ENCODE measurements around the gene TAS2R39.
A peak's percentile ranks its signal among the peaks of the same experiment; 100 is the strongest.
"Not testable (repeated sequence)": the region's sequence is repeated elsewhere in the genome, so short reads cannot be mapped to it uniquely, and the experiment has no call there.

The TAS2R39 gene

DNA sequence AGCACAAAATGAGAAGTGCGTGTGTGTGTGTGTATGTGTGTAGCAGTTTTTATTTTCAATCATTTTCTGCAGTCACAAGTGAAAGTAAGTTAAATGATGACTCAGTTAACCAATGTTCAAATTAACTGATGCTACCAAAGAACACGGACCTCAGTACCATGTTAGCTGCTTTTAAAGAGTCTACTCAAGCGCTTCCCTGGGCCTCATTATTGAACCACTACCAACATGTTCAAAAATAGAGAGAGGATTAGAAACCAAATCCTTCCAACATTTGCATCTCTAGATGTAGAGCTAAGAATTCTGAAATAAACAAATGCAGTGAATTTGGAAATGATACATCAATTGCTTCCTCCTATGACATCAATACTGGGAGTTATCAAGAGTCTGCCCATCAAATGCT lies at the start of gene TAS2R39:
TAS2R39 (plus strand) TSS at position 396 of the 400 bp plus-strand sequence; CDS start at position 396, 0 bp downstream.
- intact Hi-C loops (cut with DNase I): no loop called here
- DNase-seq: no peak

DNA sequence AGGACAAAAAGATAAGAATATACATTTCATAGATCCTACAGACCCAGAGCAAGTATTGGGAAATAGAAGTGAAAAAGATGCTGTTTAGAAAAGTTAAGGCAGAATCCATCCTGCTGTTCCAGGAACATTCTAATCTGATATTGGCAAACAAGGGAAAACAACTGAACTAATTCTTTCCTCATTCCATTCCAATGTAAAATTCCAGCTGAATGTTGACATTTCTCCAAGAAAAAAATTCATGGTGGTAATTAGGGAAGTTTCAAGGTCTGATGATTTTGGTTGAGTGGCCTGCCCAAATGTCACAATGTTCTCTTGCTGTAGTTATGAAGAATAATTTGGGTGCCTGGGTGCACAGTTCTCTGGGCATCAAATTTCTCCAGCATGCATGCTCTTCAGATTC lies 36.1 kb upstream of the TAS2R39 start:
- no peak for DNase-seq
- intact Hi-C loops (cut with DNase I): no loop called here

DNA sequence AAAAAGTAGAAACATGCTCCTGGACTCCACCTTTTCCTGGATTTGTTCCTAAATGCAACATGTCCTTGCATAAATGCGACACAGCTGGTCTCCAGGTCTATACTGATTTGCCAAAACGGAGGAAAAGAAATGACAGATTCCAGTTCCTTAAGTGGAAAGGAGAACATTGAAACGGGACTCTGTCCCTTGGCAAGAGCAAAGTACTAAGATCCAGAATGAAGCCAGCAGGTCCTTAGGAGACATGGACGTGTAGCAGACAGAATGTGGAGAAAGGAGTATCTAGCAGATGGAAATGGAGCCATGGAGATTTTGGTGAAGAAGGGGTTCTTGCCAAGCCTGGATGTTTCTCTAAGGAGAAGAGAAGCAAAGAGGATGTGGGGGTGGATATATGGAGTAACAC lies 35.2 kb upstream of the TAS2R39 start:
- intact Hi-C loops (cut with DNase I): no loop called here
- DNase-seq: no peak

DNA sequence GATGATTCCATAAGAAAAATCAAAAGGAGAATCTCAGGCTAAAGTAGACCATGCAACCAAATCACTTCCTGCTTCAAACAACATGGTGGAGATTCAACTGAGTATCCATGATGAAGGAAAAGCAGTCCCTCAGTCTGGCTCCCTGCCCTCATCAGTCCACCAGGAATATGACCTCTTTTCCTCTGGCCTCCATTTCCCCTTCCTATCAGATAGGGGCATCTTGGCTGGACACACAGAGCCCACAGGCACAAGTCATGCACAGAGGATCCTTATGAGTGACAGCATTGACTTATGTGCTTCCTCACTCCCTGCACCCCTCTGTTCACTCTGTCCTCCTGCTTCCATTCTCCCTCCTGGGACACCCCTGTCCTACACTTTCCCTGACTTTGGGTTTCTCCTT lies 34.6 kb upstream of the TAS2R39 start:
- DNase-seq: no peak
- intact Hi-C loops (cut with DNase I): no loop called here

DNA sequence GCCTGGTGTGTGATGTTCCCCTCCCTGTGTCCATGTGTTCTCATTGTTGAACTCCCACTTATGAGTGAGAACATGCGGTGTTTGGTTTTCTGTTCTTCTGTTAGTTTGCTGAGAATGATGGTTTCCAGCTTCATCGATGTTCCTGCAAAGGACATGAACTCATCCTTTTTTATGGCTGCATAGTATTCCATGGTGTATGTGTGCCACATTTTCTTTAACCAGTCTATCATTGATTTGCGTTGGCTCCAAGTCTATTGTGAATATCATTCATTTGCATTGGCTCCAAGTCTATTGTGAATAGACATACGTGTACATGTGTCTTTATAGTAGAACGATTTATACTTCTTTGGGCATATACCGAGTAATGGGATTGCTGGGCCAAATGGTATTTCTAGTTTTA lies 32.5 kb upstream of the TAS2R39 start:
- intact Hi-C loops (cut with DNase I): not testable (repeated sequence)

DNA sequence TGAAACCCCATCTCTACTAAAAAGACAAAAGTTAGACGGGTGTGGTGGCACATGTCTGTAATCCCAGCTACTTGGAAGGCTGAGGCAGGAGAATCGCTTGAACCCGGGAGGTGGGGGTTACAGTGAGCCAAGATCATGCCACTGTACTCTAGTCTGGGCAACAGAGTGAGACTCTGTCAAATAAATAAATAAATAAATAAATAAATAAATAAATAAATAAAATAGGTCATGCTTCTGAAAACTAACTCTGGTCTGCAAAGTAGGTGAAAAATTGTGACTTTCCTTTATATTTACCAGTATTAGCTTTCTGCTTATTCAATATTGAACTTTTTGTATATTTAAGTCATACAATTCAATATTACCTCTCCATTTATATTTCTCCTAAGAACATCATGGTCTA lies 24.6 kb upstream of the TAS2R39 start:
- intact Hi-C loops (cut with DNase I); DNase-seq: not testable (repeated sequence)

More for the DNA sequence above, 32.5 kb upstream of the TAS2R39 start:
- not testable (repeated sequence) for DNase-seq

DNA sequence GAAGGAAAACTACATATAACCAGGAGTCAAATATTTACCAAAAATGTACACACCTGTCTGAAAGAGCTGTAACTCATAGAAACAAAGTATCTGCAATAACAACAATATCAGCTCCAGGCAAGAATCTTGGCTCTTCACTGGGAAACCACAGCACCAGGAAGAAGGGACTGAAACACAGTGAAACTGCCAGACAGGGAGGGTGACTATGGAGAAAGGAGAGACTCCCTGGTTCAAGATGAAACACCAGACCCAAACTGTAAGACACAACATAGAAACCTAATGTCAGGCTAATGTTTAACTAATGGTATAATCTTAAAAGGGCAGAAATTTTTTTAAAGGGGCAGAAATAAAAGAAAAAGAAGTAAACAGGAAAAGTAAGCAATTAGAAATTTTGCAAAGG lies 11.5 kb upstream of the TAS2R39 start:
- intact Hi-C loops (cut with DNase I): no loop called here
- DNase-seq: no peak

DNA sequence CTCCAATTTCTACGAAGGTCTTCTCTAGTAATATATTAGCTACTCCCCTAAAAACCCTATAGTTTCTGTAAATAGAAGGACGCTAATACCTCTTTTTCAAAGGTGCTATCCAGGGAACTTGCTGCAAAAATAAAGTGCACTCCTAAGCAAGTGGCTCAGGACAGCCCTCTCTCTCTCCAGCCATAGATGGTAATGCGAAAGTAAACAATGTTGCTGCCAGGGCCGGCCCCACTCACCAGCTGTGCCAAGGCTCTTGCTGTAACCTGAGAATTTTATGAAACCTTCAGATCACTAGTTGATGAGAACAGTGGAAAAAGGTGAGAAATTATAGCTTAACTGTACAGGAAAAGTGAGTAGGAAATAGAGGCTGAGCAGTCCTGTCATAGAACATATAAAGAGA lies 10.9 kb upstream of the TAS2R39 start:
- DNase-seq: no peak

DNA sequence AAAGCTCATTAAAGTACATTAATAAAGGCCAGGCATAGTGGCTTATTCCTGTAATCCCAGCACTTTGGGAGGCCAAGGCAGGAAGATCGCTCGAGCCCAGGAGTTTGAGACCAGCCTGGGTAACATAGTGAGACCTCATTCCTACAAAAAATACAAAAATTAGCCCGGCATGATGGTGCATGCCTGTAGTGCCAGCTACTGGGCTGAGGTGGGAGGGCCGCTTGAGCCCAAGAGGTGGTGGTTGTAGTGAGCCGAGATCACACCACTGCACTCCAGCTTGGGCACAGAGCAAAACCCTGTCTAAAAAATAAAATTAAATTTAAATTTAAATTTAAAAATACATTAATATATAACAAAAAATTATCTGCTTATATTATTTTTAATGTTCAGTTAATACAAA lies 7.1 kb upstream of the TAS2R39 start:
- no peak for DNase-seq
- intact Hi-C loops (cut with DNase I): no loop called here

More for the DNA sequence above, 10.9 kb upstream of the TAS2R39 start:
- intact Hi-C loops (cut with DNase I): no loop called here

DNA sequence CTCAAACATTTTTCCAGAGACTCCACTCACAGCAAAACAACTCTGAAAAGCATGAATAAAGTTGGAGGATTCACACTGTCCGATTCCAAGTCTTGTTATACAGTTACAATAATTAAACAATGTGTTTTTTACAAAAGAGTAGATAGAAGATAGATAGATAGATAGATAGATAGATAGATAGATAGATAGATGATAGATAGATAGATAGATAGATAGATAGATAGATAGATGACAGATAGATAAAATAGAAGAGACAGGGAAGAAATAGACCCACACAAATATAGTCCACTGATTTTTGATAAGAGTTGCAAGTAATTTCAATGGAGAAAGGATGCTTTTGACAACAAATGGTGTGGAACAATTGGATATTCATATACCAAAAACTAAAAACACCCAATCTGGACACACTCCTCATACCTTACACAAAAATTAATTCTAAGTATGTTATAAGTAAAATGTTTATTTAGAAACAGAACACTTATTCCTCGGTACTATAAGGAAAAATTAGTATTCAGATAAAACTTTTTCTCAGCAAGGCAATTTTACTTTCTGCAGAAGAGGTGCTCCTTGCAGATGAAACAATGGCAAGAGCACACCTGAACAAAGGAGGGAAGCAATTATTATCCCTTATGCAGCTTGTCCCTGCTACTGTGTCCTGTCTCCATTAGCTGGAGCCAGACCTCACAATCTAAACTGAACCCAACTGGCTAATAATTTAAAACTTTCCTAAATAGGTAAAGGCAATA lies 5.7 kb upstream of the TAS2R39 start:
- no peak for DNase-seq
- intact Hi-C loops (cut with DNase I): no loop called here

DNA sequence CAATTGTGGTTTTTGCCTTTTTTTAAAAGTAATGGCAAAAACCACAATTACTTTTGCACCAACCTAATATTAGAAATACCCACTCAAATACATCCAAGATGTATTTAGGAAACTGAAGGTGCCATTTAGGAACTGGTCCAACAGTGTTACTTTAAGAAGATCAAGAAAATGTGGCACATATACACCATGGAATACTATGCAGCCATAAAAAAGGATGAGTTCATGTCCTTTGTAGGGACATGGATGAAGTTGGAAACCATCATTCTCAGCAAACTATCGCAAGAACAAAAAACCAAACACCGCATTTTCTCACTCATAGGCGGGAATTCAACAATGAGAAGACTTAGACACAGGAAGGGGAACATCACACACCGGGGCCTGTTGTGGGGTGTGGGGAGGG lies 2.4 kb upstream of the TAS2R39 start:
- intact Hi-C loops (cut with DNase I); DNase-seq: not testable (repeated sequence)

DNA sequence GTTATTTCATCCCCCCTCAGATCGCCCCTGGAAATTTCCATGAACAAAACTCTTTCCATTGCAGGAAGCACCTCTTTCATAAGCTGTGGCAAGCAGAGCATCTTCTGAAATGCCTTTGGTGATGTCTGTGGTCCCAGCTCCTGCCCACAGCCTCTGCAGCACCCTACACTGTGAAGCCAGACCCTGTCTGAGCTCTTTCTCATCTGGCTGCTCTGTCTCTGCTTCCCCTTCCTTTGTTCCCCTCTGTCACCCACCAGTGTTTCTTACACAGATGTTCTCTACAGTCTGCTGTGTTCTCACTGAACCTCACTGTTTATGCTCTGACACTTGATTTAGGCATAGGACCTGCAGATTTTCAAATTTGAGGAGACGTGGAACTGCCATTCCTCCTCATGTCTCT lies 1.9 kb upstream of the TAS2R39 start:
- DNase-seq: no peak
- intact Hi-C loops (cut with DNase I): no loop called here

DNA sequence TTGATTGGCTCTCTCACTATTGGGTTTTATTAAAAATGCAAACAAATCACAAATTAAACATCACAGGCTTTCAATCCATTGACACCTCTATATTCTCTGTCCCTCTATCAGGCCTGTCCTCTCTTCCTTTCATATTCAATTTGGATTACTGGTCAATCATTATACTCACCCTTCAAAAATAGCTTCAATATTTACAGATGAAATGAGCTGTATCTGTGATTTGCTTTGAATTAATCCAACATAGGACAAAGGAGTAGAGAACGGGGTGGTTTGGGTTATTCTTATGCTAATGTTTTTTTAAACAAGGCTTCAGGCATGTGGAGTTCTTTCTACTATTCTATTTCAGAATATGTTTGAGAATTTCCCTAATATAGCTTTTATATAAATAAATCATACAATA lies 2.3 kb downstream of the TAS2R39 start:
- intact Hi-C loops (cut with DNase I): no loop called here
- no peak for DNase-seq

DNA sequence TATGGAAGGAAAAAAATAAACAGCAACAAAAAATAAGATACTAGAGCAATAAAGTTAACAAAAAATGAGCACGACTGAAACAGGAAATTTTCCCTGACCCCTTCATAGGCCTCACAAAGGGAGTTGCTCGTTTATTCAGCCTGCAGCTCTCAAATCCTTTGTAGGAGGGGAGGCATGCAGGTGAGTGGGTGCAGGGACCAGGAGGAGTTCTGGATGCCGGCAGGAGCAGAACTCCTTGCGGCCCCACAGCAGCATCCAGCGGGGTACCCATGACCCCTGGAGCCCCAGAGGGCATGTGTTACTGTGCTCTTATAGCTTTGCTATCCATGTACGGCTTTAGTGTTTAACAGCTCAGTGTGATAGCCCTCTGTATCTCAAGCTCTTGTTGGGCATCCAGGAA lies 5.8 kb downstream of the TAS2R39 start:
- no peak for DNase-seq
- intact Hi-C loops (cut with DNase I): no loop called here

DNA sequence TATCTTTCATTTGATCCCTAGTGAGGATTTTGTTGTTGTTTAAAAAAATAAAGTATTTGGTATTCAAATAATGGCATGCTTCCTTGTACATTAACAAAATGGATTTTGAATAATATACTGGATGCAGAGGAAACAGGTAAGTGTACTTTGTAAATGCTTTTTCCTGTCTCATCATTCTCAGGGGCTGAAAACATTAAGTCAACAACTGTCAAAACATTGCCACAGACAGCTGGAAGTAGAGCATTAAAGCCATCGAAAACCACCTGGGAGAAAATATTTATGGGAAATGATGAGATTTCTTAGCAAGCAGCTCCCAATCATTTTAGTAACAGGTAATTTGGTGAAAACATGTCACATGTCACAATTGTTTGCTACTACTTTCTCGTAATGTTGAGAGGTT lies 10.7 kb downstream of the TAS2R39 start:
- no peak for DNase-seq
- intact Hi-C loops (cut with DNase I): no loop called here

DNA sequence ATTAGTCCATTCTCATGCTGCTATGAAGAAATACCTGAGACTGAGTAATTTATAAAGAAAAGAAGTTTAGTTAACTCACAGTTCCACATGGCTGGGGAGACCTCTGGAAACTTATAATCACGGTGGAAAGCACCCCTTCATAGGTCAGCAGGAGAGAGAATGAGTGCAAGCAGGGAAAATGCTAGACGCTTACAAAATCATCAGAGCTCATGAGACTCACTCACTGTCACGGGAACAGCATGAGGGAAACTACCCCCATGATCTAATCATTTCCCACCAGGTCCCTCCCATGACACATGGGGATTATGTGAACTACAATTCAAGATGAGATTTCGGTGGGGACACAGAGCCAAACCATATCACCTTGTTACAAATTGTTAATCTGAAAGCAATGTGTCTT lies 15.8 kb downstream of the TAS2R39 start:
- DNase-seq: no peak
- intact Hi-C loops (cut with DNase I): no loop called here

DNA sequence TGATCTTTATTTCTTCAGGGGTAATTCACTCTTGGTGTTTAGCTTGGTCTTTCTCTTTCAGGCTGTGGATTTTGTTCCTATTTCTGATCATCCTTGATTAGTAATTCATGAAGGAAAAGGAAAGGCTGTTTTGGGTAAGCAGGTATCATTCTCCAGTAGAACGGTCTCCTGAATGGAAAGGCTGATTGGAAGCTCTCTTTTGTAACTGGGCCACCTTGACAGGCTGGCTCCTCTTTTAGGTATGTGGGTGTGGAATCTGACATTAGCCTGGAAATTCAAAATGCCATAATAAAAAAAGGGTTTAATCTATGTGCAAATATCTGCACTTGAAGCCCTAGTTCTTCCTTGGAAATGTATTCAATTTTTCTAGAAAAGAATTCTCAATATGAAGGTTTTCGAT lies 18.9 kb downstream of the TAS2R39 start:
- peak in 6 of 42 donors; percentile 12 to 64 (median 39) for DNase-seq
- intact Hi-C loops (cut with DNase I): no loop called here

DNA sequence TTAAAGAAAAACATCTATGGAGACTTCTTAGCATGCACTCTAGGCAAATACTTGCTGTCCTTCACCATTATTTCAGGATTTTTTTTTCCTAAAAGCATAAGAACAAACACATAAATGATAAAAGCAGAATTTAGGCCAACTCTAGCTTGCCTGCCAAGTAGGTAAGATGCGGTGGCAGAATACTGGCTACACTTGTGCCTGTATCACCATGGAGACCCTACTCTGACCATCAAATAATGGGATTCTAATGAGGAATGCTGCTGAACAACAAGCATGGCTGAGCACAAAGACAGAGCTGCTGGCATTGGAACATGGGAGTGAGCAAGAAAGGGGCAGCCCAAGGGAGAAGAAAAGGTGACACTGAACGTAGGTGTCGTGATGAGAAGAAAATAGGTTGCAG lies 20.2 kb downstream of the TAS2R39 start:
- intact Hi-C loops (cut with DNase I): no loop called here
- DNase-seq: peak in 1 of 42 donors; percentile 12

DNA sequence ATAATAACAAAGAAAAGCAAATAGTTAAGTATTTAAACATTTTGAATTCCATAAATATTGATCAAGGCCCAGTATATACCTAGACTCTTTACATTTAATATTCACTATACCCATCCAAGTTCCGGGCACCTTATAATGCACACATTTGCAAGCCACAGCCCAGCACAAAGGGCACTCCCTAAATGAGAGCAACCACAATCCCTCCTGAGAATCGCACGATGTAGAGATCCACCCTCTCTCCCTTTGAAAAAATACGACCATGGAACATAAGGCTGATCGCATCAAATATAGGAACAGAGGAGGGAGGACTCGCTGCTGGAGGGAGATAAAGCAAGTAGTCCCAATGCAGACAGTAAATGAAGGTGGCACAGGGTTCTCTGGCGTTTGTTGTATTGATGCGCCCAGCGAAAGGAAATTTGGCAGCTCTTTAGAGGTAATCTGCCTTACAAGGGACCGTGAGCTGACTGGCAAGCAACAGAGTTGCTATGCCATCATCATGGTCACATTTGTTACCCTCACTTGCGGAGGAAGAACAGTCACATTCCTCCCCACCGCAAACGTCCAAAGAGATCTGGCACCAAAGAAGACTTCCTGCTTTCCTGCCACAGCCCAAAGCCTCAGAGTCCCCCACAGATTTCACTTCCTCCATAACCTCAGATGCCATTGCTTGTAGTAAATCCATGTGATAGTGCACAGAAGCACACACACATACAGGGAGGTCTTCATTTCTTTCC lies 22.5 kb downstream of the TAS2R39 start:
- peak in 30 of 42 donors; percentile 5 to 62 (median 30) for DNase-seq
- intact Hi-C loops (cut with DNase I): no loop called here

DNA sequence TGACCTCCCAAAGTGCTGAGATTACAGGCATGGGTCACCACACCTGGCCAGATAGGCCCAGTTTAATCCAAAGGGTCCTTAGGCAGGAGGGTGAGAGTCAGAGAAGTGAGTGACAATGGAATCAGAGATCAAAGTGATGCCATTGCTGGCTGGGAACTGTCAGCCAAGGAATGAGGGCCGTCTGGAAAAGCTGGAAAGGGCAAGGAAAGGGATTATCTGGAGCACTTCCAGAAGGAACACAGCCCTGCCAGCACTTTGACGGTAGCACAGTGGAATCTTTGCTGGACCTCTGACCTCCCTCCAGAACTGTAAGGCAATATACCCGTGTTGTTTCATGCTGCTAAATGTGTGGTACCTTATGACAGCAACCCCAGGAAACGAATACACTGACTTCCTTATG lies 27.3 kb downstream of the TAS2R39 start:
- no peak for DNase-seq
- intact Hi-C loops (cut with DNase I): loop anchor here (10.0 kb wide), 1 partner anchor 356 kb away; the partner anchor contains the start of gene EPHB6

DNA sequence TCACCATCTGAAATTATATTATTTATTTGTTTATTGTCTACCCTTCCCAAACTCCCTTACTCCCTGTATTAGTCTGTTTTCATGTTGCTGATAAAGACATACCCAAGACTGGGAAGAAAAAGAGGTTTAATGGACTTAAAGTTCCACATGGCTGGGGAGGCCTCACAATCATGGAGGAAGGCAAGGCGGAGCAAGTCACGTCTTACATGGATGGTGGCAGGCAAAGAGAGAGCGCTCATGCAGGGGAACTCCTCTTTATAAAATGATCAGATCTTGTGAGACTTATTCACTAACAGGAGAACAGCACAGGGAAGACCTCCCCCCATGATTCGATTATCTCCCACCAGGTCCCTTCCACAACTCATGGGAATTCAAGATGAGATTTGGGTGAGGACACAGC lies 30.3 kb downstream of the TAS2R39 start:
- DNase-seq: not testable (repeated sequence)
- intact Hi-C loops (cut with DNase I): loop anchor here (10.0 kb wide), 1 partner anchor 359 kb away; the partner anchor contains the start of gene EPHB6

Measured in head of caudate nucleus (tissue), 42 donors.